GM19397 (cell line): ENCODE data around the gene ISLR2.
"Not testable (repeated sequence)": the region's sequence is repeated elsewhere in the genome, so short reads cannot be mapped to it uniquely, and the experiment has no call there.

Experiments used
- ATAC-seq: cut with Tn5 transposase; IDR thresholded peaks from one replicate; pipeline ENCODE4 v1.9.1; 2021; ENCODE audit warnings: mild to moderate bottlenecking, moderate library complexity; ENCODE audit not compliant: unreplicated experiment

The ISLR2 gene

GRCh38 chr15:74155766-74156417 lies 25.5 kb downstream of the ISLR2 start:
- no peak for ATAC-seq

DNA sequence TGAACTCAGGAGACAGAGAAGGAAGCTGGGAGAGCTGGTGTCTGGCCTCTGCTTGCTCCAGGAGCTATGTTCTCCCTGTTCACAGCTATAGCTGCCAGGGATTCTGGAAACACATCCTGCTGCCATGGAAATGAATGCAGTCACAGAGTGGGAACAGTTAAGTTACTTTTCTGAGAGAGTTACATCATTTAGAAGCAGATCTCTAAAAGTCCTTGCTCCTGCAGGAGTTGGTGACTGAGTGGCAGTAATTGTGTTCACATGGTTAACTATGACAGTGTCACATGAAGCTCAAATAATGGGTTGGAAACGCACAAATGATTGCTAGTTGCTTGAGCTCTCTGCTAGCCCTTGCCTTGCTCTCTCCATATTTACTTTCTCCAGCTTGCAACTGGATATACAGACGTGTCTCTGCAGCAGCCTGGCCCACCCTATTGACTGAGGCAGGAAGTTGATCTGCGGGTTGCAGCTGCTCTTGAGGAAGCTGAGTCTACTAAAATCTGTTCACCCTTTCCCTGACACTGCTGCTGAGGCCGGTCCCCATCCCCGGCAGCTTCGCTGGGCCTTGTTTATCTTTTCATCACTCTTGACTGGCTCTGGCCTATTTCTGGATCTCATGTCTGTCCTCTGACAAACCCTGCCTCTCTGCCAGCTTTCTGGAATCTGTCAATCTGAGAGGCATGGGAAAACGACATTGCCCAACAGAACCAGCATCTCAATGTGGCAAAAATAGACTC lies 26.5 kb downstream of the ISLR2 start:
- no peak for ATAC-seq

DNA sequence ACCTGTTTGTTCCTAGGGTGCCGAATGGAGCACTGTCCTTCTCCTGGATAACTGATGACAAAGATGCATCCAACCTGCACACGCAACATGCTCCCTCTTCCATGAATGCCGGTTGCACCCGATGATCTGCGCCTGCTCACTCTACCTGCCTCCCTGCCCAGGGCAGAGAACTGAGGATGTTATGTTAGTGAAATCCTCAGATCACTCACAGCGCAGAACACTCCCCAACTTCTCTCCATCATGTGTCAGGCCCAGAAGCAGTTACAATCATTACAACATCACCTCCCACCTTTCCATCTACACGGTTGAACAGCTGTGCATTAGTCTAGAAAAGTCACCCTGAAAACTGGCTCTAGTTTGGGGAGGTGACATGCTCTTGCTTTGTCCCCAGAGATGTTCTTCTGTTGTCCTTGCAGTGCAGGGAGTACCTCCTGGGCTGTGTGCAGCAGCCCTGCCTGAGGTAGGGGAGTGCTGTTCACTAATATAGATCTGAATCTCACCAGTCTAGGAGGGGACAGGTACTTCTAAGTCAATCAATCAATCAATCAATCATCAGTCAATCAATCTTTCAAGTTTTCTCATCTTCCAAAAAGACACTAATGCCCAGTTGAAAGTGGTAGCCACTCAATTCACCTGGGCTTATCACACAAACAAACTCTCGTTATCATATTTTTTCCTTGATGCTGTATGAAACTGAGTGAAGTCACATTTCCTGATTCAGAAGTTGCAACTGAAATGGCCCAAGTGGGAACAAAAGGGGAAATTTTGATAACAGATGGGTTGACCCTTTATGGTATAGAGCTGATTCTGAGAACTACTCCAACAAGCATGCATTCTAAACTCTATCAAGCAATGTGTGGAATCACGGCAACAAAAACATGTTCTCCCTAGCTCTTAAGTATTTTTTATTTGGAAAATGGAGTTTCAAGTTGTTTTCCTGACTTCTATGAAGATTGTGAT lies 27.8 kb downstream of the ISLR2 start:
- no peak for ATAC-seq

DNA sequence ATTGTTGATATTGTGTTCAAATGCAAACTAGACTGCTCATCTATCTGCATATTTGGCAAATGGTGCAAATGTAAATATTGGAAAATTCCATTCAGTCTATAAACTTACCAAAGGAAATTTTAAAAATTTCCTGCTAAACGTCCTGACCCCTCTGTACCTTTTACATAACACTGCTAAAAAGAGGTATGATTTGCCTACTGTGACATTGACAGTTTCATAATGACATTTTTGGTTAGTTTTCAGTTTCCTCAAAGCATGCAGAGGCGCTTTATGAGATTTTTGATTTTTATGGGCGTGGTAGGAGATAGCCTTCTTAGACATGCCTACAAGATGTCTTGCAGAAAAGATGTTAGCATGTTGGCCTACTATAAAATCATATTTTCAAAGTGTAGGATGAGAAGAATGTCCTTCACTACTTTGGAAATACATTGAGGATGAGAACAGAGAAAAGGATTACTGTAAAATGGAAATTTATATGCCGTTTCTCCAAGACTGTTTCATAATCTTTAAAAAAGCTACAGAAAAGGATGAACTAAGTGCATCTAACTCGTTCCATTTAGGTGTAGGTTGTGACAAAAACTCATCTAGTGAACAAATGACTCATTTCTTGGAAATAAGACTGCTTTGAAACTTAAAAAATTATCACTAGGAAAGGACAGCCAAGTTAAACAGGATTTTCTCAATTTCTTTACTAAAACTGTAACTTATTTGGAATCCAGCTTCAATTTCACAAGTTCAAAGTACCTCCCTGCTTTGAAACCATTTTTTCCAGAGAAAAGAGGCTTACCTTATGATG lies 28.7 kb downstream of the ISLR2 start:
- no peak for ATAC-seq

GRCh38 chr15:74159773-74160172 lies 29.4 kb downstream of the ISLR2 start:
- no peak for ATAC-seq

GRCh38 chr15:74160390-74160789 lies 30.0 kb downstream of the ISLR2 start:
- ATAC-seq: not testable (repeated sequence)

- not testable (repeated sequence) for ATAC-seq
These were observed 31.8 kb downstream of the ISLR2 start for GRCh38 chr15:74162195-74162536.

GRCh38 chr15:74165461-74165860 lies 35.1 kb downstream of the ISLR2 start:
- no peak for ATAC-seq

DNA sequence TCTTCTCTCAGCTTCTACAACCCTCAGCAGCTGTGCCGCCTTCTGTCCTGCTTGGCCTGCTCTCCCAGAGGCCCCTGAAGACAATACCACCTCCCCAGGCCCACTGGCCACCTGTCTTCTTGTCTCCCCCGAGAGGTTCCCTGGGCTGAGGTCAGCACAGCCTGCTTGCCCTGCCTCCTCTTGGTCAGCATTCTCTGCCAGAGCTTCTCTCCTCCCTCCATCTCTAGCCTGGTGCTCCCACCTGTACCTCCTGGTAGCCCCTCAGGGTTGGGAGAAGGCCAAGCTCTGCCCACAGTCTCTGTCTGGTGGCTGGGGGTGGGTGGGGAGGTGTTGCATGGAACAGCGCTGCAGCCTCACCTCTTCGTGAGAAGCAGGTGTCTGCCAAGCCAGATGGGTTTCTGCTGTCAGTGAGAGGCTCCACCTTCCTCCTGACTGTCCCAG lies 37.5 kb downstream of the ISLR2 start:
- ATAC-seq: no peak

- no peak for ATAC-seq
These were observed 38.3 kb downstream of the ISLR2 start for GRCh38 chr15:74168711-74169126.

GRCh38 chr15:74170071-74170844 lies 39.9 kb downstream of the ISLR2 start:
- ATAC-seq: no peak

DNA sequence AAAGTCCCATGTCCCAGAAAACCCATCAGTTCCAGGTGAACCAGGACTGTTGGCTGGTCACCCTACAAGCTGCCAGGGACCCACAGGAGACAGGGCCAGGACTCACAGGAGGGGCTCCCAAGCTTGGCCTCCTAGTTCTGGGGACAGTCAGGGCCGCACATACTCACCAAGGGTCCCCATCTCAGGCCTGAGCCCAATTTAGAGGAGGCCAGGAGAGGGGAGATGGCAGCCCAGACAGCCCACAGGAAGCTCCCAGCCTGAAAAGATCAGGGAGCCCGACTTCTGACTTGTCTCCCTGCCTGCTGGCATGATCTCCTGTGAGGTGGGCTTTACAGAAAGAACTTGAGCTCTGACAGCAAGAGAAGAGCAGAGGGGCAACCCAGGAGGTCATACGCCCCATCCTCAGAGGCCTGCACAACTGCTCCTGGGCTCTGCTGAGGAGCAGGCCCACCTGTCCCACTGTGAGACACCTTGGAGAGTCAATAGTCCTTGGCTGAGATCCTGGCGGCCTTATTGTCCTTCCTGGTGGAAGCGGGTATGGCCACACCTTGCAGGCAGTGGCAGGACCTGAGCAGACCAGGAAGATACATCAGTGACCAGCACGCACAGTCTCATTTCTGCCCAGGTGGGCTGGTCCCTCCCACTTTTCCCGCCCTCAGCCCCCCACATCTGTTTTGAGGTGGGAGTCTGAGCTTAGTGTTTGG lies 40.6 kb downstream of the ISLR2 start:
- no peak for ATAC-seq

DNA sequence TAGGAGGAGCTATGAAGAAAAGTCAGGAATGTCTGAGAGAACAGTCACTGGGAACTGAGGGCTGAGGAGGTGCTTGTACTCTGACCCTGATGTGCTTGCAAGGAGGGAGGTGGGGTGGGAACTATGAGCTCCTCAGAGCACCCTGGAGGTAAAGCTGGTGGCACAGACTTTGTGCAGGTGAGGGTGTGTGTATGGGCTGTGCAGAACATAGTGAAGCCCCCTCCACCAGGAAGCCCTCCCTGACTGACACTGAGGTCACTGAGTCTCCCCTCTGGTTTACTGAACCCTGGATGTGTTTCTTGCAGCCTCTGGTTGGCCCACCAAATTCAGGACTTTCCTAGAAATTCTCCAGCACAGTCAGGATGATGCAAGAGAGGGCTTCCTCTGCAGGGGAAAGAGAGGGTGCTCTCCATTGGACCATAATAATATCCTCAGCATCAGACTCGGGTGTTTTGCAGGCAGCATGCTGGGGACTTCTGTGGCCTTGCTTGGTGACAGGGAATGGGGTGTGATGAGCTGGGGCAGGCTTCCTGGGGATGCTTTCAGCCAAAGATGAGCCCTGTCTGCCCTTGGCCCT lies 41.7 kb downstream of the ISLR2 start:
- no peak for ATAC-seq

GRCh38 chr15:74172701-74173379 lies 42.5 kb downstream of the ISLR2 start:
- ATAC-seq: no peak

DNA sequence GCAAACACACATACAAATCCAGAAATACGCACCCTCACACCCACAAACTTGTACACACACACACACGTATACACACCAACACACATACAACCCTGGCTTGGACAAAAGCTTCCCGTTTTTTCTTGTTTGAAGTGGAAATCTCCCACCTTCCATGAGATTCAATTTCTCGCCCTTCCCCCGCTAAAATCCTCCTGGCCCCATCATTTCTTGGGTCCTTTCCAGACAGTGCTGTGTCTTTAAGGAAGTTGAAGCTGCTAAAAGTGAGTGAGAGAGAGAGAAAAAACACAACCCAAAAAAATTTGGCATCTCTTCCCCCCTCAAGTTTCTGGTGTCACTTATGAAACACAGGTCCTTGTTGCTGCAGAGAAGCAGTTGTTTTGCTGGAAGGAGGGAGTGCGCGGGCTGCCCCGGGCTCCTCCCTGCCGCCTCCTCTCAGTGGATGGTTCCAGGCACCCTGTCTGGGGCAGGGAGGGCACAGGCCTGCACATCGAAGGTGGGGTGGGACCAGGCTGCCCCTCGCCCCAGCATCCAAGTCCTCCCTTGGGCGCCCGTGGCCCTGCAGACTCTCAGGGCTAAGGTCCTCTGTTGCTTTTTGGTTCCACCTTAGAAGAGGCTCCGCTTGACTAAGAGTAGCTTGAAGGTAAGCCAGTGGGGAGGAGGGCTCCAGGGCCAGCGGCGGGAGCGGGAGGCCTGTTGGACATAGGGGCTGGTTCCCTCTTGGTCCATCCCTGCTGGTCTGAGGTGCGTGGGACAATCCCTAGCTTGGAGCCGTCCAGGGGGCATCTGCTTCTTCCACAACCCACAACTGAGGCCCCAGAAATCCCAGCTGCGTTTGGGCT lies 43.2 kb downstream of the ISLR2 start, which contains the start of gene ISLR:
Gene ISLR (plus strand): TSS at position 331 of the 839 bp plus-strand sequence. CDS start 1,149 bp downstream, outside the sequence.
- ATAC-seq: no peak

GRCh38 chr15:74174219-74174957 lies 44.0 kb downstream of the ISLR2 start:
- ATAC-seq: no peak

DNA sequence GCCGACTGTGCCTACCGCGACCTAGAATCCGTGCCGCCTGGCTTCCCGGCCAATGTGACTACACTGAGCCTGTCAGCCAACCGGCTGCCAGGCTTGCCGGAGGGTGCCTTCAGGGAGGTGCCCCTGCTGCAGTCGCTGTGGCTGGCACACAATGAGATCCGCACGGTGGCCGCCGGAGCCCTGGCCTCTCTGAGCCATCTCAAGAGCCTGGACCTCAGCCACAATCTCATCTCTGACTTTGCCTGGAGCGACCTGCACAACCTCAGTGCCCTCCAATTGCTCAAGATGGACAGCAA lies 44.5 kb downstream of the ISLR2 start:
- ATAC-seq: no peak
